Measurements from ENCODE around the gene HCN4. TPM values are rescaled to one million over a fixed set of nuclear protein-coding genes. Genes with fewer than 3 reads are reported as not detected.

Gene HCN4
- total and polyA plus RNA-seq, 4 experiments from 2014 or later: not detected

DNA sequence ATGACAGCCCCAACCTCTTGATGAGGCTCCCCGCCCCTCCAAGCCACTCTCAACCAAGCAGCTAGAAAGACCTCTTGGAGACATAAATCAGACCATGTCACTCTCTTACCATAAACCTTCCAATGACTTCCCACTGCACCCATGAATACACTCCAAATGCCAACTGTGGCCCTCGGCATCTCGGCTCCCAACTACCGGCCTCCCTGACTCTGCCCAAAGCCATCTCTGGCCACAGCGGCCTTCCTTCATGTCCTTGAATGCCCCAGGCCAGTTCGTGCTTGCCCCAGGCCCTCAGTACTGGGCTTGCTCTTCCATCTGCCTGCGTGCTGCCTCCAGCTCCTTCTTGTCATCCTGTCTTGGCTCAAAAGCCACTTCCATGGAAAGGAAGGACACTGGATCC lies 32.0 kb downstream of the HCN4 start:
- peaks cover 2 to 6% of the 10 kb centered on the region in 2 donors for H3K27me3 Mint-ChIP-seq
- no peak overlapping the region for H3K27ac Mint-ChIP-seq
- H3K4me3 ChIP-seq (ENCODE audit: low read length in 2 of 2): no peak overlapping the region
- intact Hi-C loops (cut with micrococcal nuclease): no loop called here
- POLR2A ChIA-PET (ENCODE audit: partially characterized antibody): no interaction called here
- CTCF ChIA-PET (ENCODE audit: partially characterized antibody): no interaction called here
- DNase-seq: no peak
- H3K4me3 Mint-ChIP-seq: no peak overlapping the region
- no peaks in the 10 kb centered on the region for H3K36me3 ChIP-seq (ENCODE audit: insufficient read depth, low read length)
- no peaks in the 10 kb centered on the region for H3K27me3 ChIP-seq (ENCODE audit: insufficient read depth, low read length)
- no peaks in the 10 kb centered on the region for H3K36me3 Mint-ChIP-seq
- H3K9me3 Mint-ChIP-seq: peaks cover 0 to 3% (median 0%) of the 10 kb centered on the region in 8 donors
- H3K4me1 ChIP-seq (ENCODE audit: insufficient read depth, low read length): no peaks in the 10 kb centered on the region
- no peaks in the 10 kb centered on the region for H3K9me3 ChIP-seq (ENCODE audit: control insufficient read depth in 1 of 2, low read length in 2 of 2)
- no peak overlapping the region for H3K27ac ChIP-seq (ENCODE audit: low read depth, low read length)
- H3K4me1 Mint-ChIP-seq: no peaks in the 10 kb centered on the region

DNA sequence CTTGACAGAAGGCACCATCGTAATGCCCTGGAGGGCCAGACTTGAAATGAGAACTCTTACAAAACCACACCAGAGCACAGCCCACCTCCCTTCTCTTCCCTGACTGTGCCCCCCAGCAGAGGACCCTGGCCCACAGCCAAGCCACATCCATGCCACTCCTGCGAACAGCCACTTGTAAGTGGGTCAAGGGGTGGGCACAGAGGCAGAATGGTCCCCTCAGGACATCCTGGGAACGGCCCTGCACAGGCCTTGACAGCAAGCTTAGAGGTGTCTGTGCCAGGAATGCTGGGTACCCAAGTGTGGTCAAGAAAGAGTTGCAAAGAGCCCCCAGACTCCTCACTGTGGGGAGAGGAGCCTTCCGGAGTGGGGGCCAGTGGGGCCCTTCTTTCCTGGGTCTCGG lies 33.3 kb downstream of the HCN4 start:
- no peaks in the 10 kb centered on the region for H3K9me3 Mint-ChIP-seq
- Histone ChIP-seq H3K4me1 (ENCODE audit: insufficient read depth, low read length) (no peaks in the 10 kb centered on the region), H3K4me3 (ENCODE audit: low read length in 2 of 2) (no peak overlapping the region), H3K36me3 (ENCODE audit: insufficient read depth, low read length) (no peaks in the 10 kb centered on the region), H3K9me3 (ENCODE audit: control insufficient read depth in 1 of 2, low read length in 2 of 2) (no peaks in the 10 kb centered on the region), H3K27me3 (ENCODE audit: insufficient read depth, low read length) (no peaks in the 10 kb centered on the region), H3K27ac (ENCODE audit: low read depth, low read length) (no peak overlapping the region)
- no peak overlapping the region for H3K4me3 Mint-ChIP-seq
- no peaks in the 10 kb centered on the region for H3K36me3 Mint-ChIP-seq
- peaks cover 2 to 6% of the 10 kb centered on the region in 2 donors for H3K27me3 Mint-ChIP-seq
- no peaks in the 10 kb centered on the region for H3K4me1 Mint-ChIP-seq
- DNase-seq: no peak
- CTCF ChIA-PET (ENCODE audit: partially characterized antibody): interaction anchor here (1.0 kb wide), 1 partner anchor 10 kb away, joined by 3 read pairs; no protein-coding TSS in a partner anchor
- H3K27ac Mint-ChIP-seq: no peak overlapping the region
- POLR2A ChIA-PET (ENCODE audit: partially characterized antibody): no interaction called here
- intact Hi-C loops (cut with micrococcal nuclease): no loop called here

DNA sequence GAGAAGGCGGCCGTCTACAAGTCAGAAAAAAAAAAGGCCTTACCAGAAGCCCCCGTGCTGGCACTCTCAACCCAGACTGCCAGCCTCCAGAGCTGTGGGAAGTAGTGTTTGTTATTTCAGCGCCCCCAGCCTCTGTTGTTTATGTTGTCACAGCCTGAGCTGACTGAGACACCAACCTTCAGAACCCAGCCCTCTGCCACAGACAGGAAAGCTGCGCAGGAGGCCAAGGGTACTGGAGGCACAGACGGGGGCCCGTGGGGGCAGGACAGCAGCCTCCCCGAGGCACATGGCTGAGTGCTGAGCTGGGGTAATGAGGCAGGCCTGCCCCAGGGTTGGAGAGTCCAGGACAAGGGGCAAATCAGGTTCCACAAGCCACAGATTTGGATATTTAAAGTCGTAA lies 33.7 kb downstream of the HCN4 start:
- DNase-seq: no peak
- no peaks in the 10 kb centered on the region for H3K9me3 ChIP-seq (ENCODE audit: control insufficient read depth in 1 of 2, low read length in 2 of 2)
- no peak overlapping the region for H3K4me3 Mint-ChIP-seq
- no peaks in the 10 kb centered on the region for H3K4me1 Mint-ChIP-seq
- H3K4me3 ChIP-seq (ENCODE audit: low read length in 2 of 2): no peak overlapping the region
- no peak overlapping the region for H3K27ac ChIP-seq (ENCODE audit: low read depth, low read length)
- CTCF ChIA-PET (ENCODE audit: partially characterized antibody): interaction anchor here (0.6 to 1.0 kb wide), 2 partner anchors 9 to 81 kb away, joined by 3 read pairs; no protein-coding TSS in a partner anchor
- H3K36me3 ChIP-seq (ENCODE audit: insufficient read depth, low read length): no peaks in the 10 kb centered on the region
- H3K36me3 Mint-ChIP-seq: no peaks in the 10 kb centered on the region
- H3K27ac Mint-ChIP-seq: no peak overlapping the region
- intact Hi-C loops (cut with micrococcal nuclease): no loop called here
- no peaks in the 10 kb centered on the region for H3K4me1 ChIP-seq (ENCODE audit: insufficient read depth, low read length)
- POLR2A ChIA-PET (ENCODE audit: partially characterized antibody): no interaction called here
- peaks cover 2 to 6% of the 10 kb centered on the region in 2 donors for H3K27me3 Mint-ChIP-seq
- no peaks in the 10 kb centered on the region for H3K27me3 ChIP-seq (ENCODE audit: insufficient read depth, low read length)
- H3K9me3 Mint-ChIP-seq: no peaks in the 10 kb centered on the region

DNA sequence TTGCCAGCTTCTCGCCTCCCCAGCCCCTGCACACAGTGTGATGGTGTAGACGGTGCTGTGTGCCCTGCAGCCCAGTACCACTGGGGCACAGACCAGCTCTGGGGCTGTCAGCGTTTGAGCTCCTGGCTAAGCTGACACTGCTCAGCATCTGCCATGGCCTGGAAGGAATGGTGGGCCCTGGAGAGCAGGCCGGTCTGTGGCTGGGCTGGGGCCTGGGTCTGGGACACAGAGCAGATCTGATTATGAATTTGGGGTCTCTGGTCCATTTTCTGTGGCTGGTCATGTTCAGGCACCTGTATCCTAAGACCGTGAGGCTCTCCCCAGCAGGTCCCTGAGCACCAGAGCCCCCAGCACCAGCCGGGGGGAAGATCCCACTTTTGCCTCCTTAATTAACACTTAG lies 34.7 kb downstream of the HCN4 start:
- Histone ChIP-seq H3K27me3 (ENCODE audit: insufficient read depth, low read length) (no peaks in the 10 kb centered on the region), H3K9me3 (ENCODE audit: control insufficient read depth in 1 of 2, low read length in 2 of 2) (no peaks in the 10 kb centered on the region), H3K36me3 (ENCODE audit: insufficient read depth, low read length) (no peaks in the 10 kb centered on the region), H3K4me1 (ENCODE audit: insufficient read depth, low read length) (no peaks in the 10 kb centered on the region), H3K27ac (ENCODE audit: low read depth, low read length) (no peak overlapping the region), H3K4me3 (ENCODE audit: low read length in 2 of 2) (no peak overlapping the region)
- H3K4me3 Mint-ChIP-seq: no peak overlapping the region
- H3K9me3 Mint-ChIP-seq: no peaks in the 10 kb centered on the region
- ChIA-PET POLR2A (ENCODE audit: partially characterized antibody) (no interaction called here), CTCF (ENCODE audit: partially characterized antibody) (no interaction called here)
- intact Hi-C loops (cut with micrococcal nuclease): no loop called here
- no peak overlapping the region for H3K27ac Mint-ChIP-seq
- H3K4me1 Mint-ChIP-seq: no peaks in the 10 kb centered on the region
- no peak for DNase-seq
- no peaks in the 10 kb centered on the region for H3K36me3 Mint-ChIP-seq
- H3K27me3 Mint-ChIP-seq: peaks cover 2 to 6% of the 10 kb centered on the region in 2 donors

DNA sequence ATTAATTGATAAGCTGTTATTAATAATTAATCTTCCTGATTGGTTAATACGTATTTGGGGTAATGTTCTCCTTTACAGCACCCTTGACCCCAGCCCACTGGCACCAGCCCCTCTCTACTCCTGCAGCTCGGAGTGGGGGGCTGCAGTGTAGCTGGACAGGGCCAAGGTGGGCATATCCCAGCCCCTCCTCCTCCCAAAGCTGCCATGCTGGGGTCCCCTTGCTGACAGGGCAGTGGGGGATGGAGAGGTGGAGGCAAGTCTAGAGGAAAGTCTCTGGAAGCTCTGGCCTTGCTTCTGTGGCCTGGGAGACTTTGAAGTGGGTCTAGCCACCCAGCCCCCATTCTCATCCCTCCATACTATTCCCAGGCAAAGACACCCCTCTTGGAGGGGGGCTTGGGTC lies 35.8 kb downstream of the HCN4 start:
- H3K27ac ChIP-seq (ENCODE audit: low read depth, low read length): no peak overlapping the region
- ChIA-PET CTCF (ENCODE audit: partially characterized antibody) (no interaction called here), POLR2A (ENCODE audit: partially characterized antibody) (no interaction called here)
- H3K36me3 Mint-ChIP-seq: no peaks in the 10 kb centered on the region
- peaks cover 2 to 6% of the 10 kb centered on the region in 2 donors for H3K27me3 Mint-ChIP-seq
- H3K27ac Mint-ChIP-seq: no peak overlapping the region
- H3K9me3 Mint-ChIP-seq: no peaks in the 10 kb centered on the region
- intact Hi-C loops (cut with micrococcal nuclease): no loop called here
- H3K4me3 Mint-ChIP-seq: no peak overlapping the region
- no peaks in the 10 kb centered on the region for H3K4me1 ChIP-seq (ENCODE audit: insufficient read depth, low read length)
- no peaks in the 10 kb centered on the region for H3K4me1 Mint-ChIP-seq
- H3K36me3 ChIP-seq (ENCODE audit: insufficient read depth, low read length): no peaks in the 10 kb centered on the region
- H3K27me3 ChIP-seq (ENCODE audit: insufficient read depth, low read length): no peaks in the 10 kb centered on the region
- H3K4me3 ChIP-seq (ENCODE audit: low read length in 2 of 2): no peak overlapping the region
- H3K9me3 ChIP-seq (ENCODE audit: control insufficient read depth in 1 of 2, low read length in 2 of 2): no peaks in the 10 kb centered on the region
- DNase-seq: no peak

DNA sequence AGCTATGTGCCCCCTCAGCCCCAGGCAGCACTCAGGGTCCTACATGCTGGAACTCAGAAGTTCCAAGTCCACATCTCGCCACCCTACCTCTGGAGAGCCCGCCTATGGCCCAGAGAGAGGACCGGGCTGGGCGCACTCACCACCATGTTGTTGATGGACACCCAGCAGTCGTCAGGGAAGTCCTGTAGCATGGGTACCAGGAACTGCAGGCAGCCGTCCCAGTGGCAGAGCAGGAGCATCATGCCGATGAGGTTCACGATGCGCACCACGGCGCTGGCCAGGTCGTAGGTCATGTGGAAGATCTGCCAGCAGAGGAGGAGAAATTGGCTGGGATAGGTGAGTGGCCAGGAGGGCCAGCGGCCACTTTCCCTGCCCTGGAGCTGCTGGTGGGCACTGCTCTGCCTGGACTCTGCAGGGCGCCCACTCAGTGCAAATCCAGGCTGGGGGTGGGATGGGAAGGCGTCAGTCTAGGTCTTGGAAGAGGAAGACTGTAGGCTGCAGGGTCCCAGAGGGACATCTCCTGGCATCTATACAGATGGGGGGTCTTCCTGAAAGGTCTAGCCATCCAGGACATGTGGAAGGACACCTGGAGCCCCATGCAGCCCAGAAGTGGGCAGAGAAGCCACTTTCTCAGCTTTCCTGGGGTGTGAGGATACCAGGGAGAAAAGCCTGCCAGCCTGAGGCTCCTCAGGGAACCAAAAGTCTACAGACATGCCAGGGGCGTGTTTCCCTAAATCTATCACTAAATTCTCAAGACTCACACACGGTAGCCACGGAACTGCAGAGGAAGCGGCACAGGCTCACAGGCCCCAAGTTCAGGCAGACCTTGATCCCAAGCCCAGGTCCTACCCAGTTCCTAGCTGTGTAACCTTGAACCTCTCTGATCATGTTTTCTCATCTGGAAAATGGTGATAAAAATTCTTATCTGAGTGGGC lies 36.5 kb downstream of the HCN4 start:
- no peaks in the 10 kb centered on the region for H3K9me3 Mint-ChIP-seq
- ChIA-PET CTCF (ENCODE audit: partially characterized antibody) (no interaction called here), POLR2A (ENCODE audit: partially characterized antibody) (no interaction called here)
- no peaks in the 10 kb centered on the region for H3K36me3 ChIP-seq (ENCODE audit: insufficient read depth, low read length)
- H3K27ac Mint-ChIP-seq: no peak overlapping the region
- no peaks in the 10 kb centered on the region for H3K4me1 Mint-ChIP-seq
- no peak for DNase-seq
- H3K4me3 Mint-ChIP-seq: no peak overlapping the region
- H3K4me3 ChIP-seq (ENCODE audit: low read length in 2 of 2): no peak overlapping the region
- H3K36me3 Mint-ChIP-seq: no peaks in the 10 kb centered on the region
- no peak overlapping the region for H3K27ac ChIP-seq (ENCODE audit: low read depth, low read length)
- H3K27me3 Mint-ChIP-seq: peaks cover 2 to 5% of the 10 kb centered on the region in 2 donors
- intact Hi-C loops (cut with micrococcal nuclease): no loop called here
- no peaks in the 10 kb centered on the region for H3K27me3 ChIP-seq (ENCODE audit: insufficient read depth, low read length)
- no peaks in the 10 kb centered on the region for H3K4me1 ChIP-seq (ENCODE audit: insufficient read depth, low read length)
- no peaks in the 10 kb centered on the region for H3K9me3 ChIP-seq (ENCODE audit: control insufficient read depth in 1 of 2, low read length in 2 of 2)

DNA sequence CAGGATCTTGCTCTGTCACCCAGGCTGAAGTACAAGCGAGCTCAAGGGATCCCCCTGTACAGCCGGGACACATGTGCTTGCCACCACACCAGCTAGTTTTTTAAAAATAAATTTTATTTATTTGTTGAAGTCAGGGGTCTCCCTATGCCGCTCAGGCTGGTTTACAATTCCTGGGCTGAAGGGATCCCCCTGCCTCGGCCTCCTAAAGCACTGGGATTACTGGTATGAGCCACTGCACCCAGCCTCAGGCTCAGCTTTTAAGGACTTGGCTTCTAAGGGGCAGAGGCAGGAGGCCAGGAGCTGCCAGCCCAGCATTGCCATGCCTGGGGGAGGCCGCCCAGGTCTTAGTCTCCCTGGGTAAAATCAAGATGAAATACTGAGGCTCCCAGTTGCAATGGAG lies 37.3 kb downstream of the HCN4 start:
- H3K27ac Mint-ChIP-seq: no peak overlapping the region
- H3K36me3 Mint-ChIP-seq: no peaks in the 10 kb centered on the region
- intact Hi-C loops (cut with micrococcal nuclease): no loop called here
- ChIA-PET CTCF (ENCODE audit: partially characterized antibody) (no interaction called here), POLR2A (ENCODE audit: partially characterized antibody) (no interaction called here)
- H3K27me3 Mint-ChIP-seq: peaks cover 0 to 2% of the 10 kb centered on the region in 2 donors
- Histone ChIP-seq H3K9me3 (ENCODE audit: control insufficient read depth in 1 of 2, low read length in 2 of 2) (no peaks in the 10 kb centered on the region), H3K27me3 (ENCODE audit: insufficient read depth, low read length) (no peaks in the 10 kb centered on the region), H3K27ac (ENCODE audit: low read depth, low read length) (no peak overlapping the region), H3K36me3 (ENCODE audit: insufficient read depth, low read length) (no peaks in the 10 kb centered on the region), H3K4me3 (ENCODE audit: low read length in 2 of 2) (no peak overlapping the region), H3K4me1 (ENCODE audit: insufficient read depth, low read length) (no peaks in the 10 kb centered on the region)
- no peak overlapping the region for H3K4me3 Mint-ChIP-seq
- no peak for DNase-seq
- no peaks in the 10 kb centered on the region for H3K4me1 Mint-ChIP-seq
- H3K9me3 Mint-ChIP-seq: no peaks in the 10 kb centered on the region
